GM12891 (cell line): ENCODE measurements around the gene SPAAR.

Experiments
- POLR2A ChIP-seq: IDR thresholded peaks from 2 replicates; pipeline ENCODE4 v1.6.1; 2011; ENCODE audit warnings: low read depth, low read length, control low read depth
- POLR2AphosphoS5 ChIP-seq: IDR thresholded peaks from 2 replicates; pipeline ENCODE4 v1.6.1; 2011; ENCODE audit warnings: low read depth, low read length, control low read depth
- TAF1 ChIP-seq: IDR thresholded peaks from 2 replicates; pipeline ENCODE4 v1.6.1; 2011; ENCODE audit warnings: low read depth, low read length, control low read depth

GRCh38 chr9:35862328-35862727 lies 47.0 kb upstream of the SPAAR start:
- TF ChIP-seq POLR2A (no peak), TAF1 (no peak), POLR2AphosphoS5 (no peak)
